ENCODE data around the gene LILRA1. TPM values are rescaled to one million over a fixed set of nuclear protein-coding genes. Genes with fewer than 3 reads are reported as not detected.
"Not testable (repeated sequence)": the region's sequence is repeated elsewhere in the genome, so short reads cannot be mapped to it uniquely, and the experiment has no call there.

Gene LILRA1
- total RNA-seq, 2 experiments from 2014 or later, result not detected

DNA sequence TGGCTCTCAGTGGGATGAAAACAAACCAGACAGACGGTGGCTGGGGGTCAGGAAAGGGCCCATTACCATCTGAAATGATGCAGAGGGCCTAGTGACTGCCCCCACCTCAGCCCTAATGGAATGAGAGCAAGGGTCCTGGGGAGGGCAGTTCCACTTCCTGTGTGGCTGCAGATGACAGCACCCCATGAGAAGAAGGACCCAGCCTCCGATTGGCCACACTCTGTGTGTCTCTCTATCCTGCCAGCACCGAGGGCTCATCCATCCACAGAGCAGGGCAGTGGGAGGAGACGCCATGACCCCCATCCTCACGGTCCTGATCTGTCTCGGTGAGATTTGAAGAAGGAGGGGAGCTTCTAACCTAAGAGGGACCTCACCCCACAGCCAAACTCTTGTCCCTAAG, 37.4 kb downstream of the LILRA1 start:
- no peaks in the 10 kb centered on the region for H3K4me1 Mint-ChIP-seq
- DNase-seq (no peak), ATAC-seq (no peak)
- intact Hi-C loops (cut with DNase I, micrococcal nuclease), result loop anchor here in 1 of 2 experiments (5.0 kb wide), 2 partner anchors 333 to 348 kb away; partner anchors contain the start of gene LILRB2
- H3K4me3 Mint-ChIP-seq, result no peak overlapping the region
- no peaks in the 10 kb centered on the region for H3K9me3 Mint-ChIP-seq (ENCODE audit: low read depth)
- CTCF ChIA-PET, result no interaction called here
- no peak overlapping the region for H3K27ac Mint-ChIP-seq
- H3K36me3 Mint-ChIP-seq (ENCODE audit: low read depth), result no peaks in the 10 kb centered on the region
- POLR2A ChIA-PET, result no interaction called here
- peaks cover 17% of the 10 kb centered on the region for H3K27me3 Mint-ChIP-seq

DNA sequence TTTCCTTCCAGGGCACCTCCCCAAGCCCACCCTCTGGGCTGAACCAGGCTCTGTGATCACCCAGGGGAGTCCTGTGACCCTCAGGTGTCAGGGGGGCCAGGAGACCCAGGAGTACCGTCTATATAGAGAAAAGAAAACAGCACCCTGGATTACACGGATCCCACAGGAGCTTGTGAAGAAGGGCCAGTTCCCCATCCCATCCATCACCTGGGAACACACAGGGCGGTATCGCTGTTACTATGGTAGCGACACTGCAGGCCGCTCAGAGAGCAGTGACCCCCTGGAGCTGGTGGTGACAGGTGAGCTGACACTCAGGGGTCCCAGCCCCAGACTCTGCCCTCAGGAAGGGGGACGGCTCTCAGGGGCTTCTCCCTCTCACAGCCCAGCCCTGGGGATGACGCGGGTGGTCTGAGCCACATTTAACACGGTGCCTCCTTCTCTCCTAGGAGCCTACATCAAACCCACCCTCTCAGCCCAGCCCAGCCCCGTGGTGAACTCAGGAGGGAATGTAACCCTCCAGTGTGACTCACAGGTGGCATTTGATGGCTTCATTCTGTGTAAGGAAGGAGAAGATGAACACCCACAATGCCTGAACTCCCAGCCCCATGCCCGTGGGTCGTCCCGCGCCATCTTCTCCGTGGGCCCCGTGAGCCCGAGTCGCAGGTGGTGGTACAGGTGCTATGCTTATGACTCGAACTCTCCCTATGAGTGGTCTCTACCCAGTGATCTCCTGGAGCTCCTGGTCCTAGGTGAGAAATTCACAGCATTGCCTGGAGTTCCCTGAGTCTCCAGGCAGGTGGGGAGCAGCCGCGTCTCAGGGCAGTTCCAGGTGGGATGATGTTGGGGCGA, 38.3 kb downstream of the LILRA1 start:
- H3K9me3 Mint-ChIP-seq (ENCODE audit: low read depth); H3K27ac Mint-ChIP-seq; H3K36me3 Mint-ChIP-seq (ENCODE audit: low read depth); H3K4me3 Mint-ChIP-seq; DNase-seq; ATAC-seq; POLR2A ChIA-PET; CTCF ChIA-PET; H3K4me1 Mint-ChIP-seq: not testable (repeated sequence)
- peaks cover 14% of the 10 kb centered on the region for H3K27me3 Mint-ChIP-seq
- intact Hi-C loops (cut with DNase I, micrococcal nuclease), result loop anchor here in 1 of 2 experiments (5.0 kb wide), 2 partner anchors 334 to 349 kb away; partner anchors contain the start of gene LILRB2

DNA sequence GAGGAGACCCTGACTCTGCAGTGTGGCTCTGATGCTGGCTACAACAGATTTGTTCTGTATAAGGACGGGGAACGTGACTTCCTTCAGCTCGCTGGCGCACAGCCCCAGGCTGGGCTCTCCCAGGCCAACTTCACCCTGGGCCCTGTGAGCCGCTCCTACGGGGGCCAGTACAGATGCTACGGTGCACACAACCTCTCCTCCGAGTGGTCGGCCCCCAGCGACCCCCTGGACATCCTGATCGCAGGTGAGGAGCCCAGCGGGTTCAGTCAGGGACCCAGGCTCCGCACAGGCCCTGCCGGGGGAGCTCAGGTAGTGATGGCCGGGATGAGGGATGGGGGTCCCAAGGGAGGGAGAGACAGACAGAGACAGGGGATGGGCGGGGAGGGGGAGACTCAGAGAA, 39.1 kb downstream of the LILRA1 start:
- DNase-seq; H3K4me1 Mint-ChIP-seq; POLR2A ChIA-PET; H3K4me3 Mint-ChIP-seq; ATAC-seq; H3K9me3 Mint-ChIP-seq (ENCODE audit: low read depth); CTCF ChIA-PET; H3K27ac Mint-ChIP-seq; H3K36me3 Mint-ChIP-seq (ENCODE audit: low read depth): not testable (repeated sequence)
- peaks cover 13% of the 10 kb centered on the region for H3K27me3 Mint-ChIP-seq
- intact Hi-C loops (cut with DNase I, micrococcal nuclease), result loop anchor here in 1 of 2 experiments (5.0 kb wide), 2 partner anchors 335 to 350 kb away; partner anchors contain the start of gene LILRB2

DNA sequence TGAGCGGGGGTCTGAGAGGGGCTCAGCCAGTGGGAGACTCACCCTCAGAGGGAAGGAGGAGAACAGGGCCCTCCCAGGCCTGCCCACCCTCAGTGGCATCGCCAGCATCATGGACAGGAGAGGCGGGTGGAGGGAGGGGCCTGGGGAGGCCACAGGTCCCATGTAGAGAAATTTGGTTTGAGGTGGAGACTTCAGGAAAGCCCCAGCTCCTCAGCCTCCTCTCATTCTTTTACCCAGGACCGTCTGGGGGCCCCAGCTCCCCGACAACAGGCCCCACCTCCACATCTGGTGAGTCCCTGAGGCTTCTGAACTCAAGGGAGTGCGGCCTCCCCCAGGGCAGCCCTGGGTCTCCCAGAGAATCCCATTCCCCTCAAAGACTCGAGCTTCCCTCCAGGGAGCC, 40.0 kb downstream of the LILRA1 start:
- Mint-ChIP-seq H3K36me3 (ENCODE audit: low read depth) (no peaks in the 10 kb centered on the region), H3K4me3 (no peak overlapping the region), H3K9me3 (ENCODE audit: low read depth) (no peaks in the 10 kb centered on the region), H3K4me1 (no peaks in the 10 kb centered on the region), H3K27ac (no peak overlapping the region), H3K27me3 (peaks cover 12% of the 10 kb centered on the region)
- intact Hi-C loops (cut with DNase I, micrococcal nuclease), result loop anchor here in 1 of 2 experiments (5.0 kb wide), 2 partner anchors 336 to 351 kb away; partner anchors contain the start of gene LILRB2
- DNase-seq (no peak), ATAC-seq (no peak)
- ChIA-PET CTCF (no interaction called here), POLR2A (no interaction called here)

DNA sequence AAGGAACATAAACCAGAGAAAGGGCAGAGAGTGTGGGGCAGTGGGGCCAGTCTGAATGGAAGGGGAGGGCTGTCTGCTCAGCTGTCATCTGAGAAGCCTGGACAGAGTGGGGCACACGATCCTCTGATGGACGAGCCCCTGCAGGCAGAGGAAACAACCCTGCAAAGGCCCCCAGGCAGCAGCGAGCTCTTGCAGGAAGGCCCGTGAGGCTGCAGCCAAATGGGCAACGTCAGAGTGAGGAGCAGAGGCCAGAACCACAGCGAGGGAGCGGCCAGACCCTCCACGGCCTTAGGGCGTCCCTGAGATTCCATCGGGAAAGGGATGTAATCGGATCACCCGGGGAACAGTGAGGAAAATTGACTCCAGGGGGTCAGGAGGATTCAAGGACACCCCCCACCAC, 42.6 kb downstream of the LILRA1 start:
- H3K9me3 Mint-ChIP-seq (ENCODE audit: low read depth); intact Hi-C loops (cut with DNase I, micrococcal nuclease); CTCF ChIA-PET; POLR2A ChIA-PET; H3K27me3 Mint-ChIP-seq; ATAC-seq; H3K4me3 Mint-ChIP-seq; DNase-seq; H3K27ac Mint-ChIP-seq; H3K36me3 Mint-ChIP-seq (ENCODE audit: low read depth); H3K4me1 Mint-ChIP-seq: not testable (repeated sequence)

DNA sequence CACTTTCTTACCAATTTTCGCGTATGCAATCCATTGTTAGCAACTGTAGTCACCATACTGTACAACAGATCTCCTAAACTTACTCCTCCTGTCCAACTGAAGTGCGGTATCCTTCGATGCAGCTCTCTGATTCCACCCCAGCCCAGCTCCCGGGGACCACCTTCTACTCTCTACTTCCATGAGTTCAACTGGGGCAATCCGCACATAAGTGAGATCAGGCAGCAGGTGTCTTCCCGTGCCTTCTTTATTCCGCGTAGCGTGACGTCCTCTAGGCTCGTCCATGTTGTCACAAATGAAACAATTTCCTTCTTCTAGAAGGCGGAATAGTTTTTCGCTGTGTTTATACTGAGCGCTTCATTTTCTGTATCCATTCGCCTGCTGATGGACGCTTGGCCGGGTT, 45.3 kb downstream of the LILRA1 start:
- Mint-ChIP-seq H3K27ac (no peak overlapping the region), H3K4me3 (no peak overlapping the region), H3K9me3 (ENCODE audit: low read depth) (no peaks in the 10 kb centered on the region), H3K27me3 (peaks cover 10% of the 10 kb centered on the region), H3K4me1 (no peaks in the 10 kb centered on the region), H3K36me3 (ENCODE audit: low read depth) (no peaks in the 10 kb centered on the region)
- ChIA-PET POLR2A (no interaction called here), CTCF (interaction anchor here (1.5 kb wide), 1 partner anchor 15 kb away, joined by 5 read pairs; no protein-coding TSS in a partner anchor)
- intact Hi-C loops (cut with DNase I, micrococcal nuclease), result no loop called here
- DNase-seq (no peak), ATAC-seq (no peak)

DNA sequence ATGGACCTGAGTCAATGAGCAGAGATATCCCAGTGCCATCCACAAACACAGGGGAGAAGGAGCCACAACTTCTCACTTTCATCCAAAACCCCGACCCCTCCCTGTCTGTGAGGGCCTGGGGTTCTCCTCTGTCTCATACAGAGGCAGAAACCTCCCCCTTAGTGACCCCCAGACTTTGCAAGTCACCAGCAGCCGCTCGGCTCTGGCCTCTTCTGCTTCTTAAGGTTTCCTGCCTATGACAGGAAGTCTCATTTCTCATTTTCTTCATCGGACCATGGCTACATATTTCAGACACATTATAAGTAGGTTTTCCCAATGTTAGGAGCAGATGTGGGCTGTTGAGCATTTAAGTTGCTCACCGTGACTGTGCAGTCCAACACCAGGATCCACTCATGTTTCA, 49.5 kb downstream of the LILRA1 start:
- POLR2A ChIA-PET; H3K9me3 Mint-ChIP-seq (ENCODE audit: low read depth); DNase-seq; H3K4me1 Mint-ChIP-seq; intact Hi-C loops (cut with DNase I, micrococcal nuclease); H3K36me3 Mint-ChIP-seq (ENCODE audit: low read depth); CTCF ChIA-PET; H3K27ac Mint-ChIP-seq; H3K4me3 Mint-ChIP-seq; ATAC-seq: not testable (repeated sequence)
- peaks cover 14% of the 10 kb centered on the region for H3K27me3 Mint-ChIP-seq

DNA sequence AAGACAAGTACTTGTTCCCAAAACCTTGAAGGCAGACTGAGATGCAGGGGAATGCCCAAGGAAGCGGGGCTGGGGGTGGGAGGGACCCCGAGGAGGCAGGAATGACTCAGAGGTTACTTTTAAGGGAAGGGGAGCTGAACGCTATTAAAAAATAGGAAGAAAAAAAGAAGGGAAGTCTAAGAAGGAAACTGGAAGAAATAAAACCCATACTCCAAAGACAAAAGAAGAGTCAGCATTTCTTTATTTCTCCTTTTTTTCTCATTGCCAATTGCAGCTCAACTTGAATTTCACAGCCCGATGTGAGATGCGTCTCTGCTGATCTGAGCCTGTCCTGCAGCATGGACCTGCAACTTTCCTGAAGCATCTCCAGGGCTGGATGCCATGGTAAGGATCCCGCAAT, 50.2 kb downstream of the LILRA1 start:
- H3K27me3 Mint-ChIP-seq, result peaks cover 19% of the 10 kb centered on the region
- H3K4me3 Mint-ChIP-seq; intact Hi-C loops (cut with DNase I, micrococcal nuclease); H3K9me3 Mint-ChIP-seq (ENCODE audit: low read depth); H3K27ac Mint-ChIP-seq; H3K36me3 Mint-ChIP-seq (ENCODE audit: low read depth); H3K4me1 Mint-ChIP-seq; CTCF ChIA-PET; ATAC-seq; DNase-seq; POLR2A ChIA-PET: not testable (repeated sequence)

DNA sequence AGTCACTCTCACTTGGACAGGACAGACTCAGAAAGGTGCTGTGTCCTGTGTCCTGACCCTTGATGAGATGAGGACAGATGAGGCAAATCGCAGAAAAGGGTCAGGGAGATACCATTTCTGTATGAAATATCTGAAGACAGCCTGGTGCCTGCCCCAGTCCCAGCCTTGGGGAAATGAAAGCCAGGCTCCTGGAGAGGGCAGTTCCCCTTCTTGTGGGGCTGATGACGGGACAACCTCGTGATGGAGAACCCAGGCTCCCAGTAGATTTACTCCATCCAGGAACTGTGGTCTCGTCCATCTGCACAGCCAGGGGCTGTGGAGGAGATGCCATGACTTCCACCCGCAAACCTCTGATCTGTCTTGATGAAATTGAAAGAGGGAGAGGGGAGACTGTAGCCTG, 50.6 kb downstream of the LILRA1 start:
- no peaks in the 10 kb centered on the region for H3K9me3 Mint-ChIP-seq (ENCODE audit: low read depth)
- no peaks in the 10 kb centered on the region for H3K4me1 Mint-ChIP-seq
- intact Hi-C loops (cut with DNase I, micrococcal nuclease), result no loop called here
- ChIA-PET CTCF (no interaction called here), POLR2A (no interaction called here)
- peaks cover 19% of the 10 kb centered on the region for H3K27me3 Mint-ChIP-seq
- H3K27ac Mint-ChIP-seq, result no peak overlapping the region
- H3K36me3 Mint-ChIP-seq (ENCODE audit: low read depth), result no peaks in the 10 kb centered on the region
- no peak overlapping the region for H3K4me3 Mint-ChIP-seq
- DNase-seq (no peak), ATAC-seq (no peak)

DNA sequence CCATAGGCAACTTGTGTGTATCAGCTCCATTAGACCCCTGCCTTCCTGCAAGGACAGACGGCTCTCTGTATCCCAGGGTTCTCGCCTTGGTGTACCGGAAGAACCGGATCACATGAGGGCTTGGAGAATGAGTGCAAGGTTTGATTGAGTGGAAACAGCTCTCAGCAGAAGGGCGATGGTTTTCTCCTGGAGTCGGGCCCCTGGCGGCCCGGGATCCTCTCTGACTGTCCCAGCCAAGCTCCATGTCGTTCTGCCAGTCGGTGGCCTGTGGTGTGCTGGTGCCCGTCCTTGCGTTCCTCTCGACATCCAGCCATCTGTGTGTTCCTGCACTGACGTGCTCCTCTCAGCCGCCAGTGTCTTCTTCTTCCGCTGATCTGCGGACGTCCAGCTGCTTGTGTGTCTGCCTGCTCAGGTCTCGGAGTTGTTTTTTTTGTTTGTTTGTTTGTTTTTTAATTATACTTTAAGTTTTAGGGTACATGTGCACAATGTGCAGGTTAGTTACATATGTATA, 53.0 kb downstream of the LILRA1 start:
- peaks cover 14% of the 10 kb centered on the region for H3K27me3 Mint-ChIP-seq
- DNase-seq, result no peak
- H3K9me3 Mint-ChIP-seq (ENCODE audit: low read depth), result no peaks in the 10 kb centered on the region
- ChIA-PET POLR2A (no interaction called here), CTCF (no interaction called here)
- intact Hi-C loops (cut with DNase I, micrococcal nuclease), result no loop called here
- no peak overlapping the region for H3K4me3 Mint-ChIP-seq
- ATAC-seq, result no peak
- no peaks in the 10 kb centered on the region for H3K4me1 Mint-ChIP-seq
- H3K27ac Mint-ChIP-seq, result no peak overlapping the region
- no peaks in the 10 kb centered on the region for H3K36me3 Mint-ChIP-seq (ENCODE audit: low read depth)

DNA sequence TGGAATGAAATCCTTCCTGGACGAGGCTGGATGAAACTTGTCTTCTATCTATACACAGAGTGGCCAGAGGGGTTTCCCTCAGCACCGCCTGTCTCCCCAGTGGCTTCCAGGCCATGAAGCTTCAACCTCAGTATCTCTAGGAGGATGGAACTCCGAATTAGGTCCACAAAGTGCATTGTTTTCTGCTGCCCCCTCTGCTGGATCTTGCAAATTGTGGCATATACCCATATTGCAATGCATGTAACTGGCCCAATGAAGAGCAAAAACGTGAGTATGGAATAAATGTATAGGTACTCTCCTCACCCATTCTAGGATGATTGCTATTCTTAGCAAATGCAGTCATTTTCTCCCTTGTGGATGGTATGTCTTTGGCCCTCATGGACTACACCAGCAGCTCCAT, 54.7 kb downstream of the LILRA1 start:
- DNase-seq (no peak), ATAC-seq (no peak)
- H3K27ac Mint-ChIP-seq, result no peak overlapping the region
- H3K27me3 Mint-ChIP-seq, result peaks cover 13% of the 10 kb centered on the region
- intact Hi-C loops (cut with DNase I, micrococcal nuclease), result no loop called here
- H3K4me3 Mint-ChIP-seq, result no peak overlapping the region
- CTCF ChIA-PET, result no interaction called here
- H3K36me3 Mint-ChIP-seq (ENCODE audit: low read depth), result no peaks in the 10 kb centered on the region
- H3K4me1 Mint-ChIP-seq, result no peaks in the 10 kb centered on the region
- POLR2A ChIA-PET, result no interaction called here
- H3K9me3 Mint-ChIP-seq (ENCODE audit: low read depth), result no peaks in the 10 kb centered on the region

DNA sequence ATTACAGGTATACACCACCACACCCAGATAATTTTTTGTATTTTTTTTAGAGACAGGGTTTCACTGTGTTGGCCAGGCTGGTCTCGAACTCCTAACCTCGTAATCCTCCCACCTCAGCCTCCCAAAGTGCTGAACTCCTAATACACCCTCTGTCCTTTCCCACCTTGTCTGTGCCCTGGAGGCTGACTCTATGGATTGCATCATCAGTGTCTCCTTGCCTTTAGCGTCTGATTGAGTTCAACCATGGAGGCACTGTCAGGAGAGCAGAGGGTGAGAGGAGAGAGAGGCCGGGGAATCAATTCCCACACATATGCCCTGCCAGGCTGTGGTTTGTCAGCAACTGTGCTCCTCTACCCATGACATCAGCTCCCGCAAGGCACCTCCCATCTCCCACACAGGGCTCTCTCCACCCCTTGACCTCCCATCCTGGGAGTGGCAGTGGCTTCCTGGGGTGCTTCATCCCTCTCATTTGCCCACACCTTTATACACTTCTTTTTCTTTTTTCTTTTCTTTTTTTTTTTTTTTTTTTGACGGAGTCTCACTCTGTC, 56.8 kb downstream of the LILRA1 start:
- Mint-ChIP-seq H3K9me3 (ENCODE audit: low read depth) (no peaks in the 10 kb centered on the region), H3K4me3 (no peak overlapping the region), H3K36me3 (ENCODE audit: low read depth) (no peaks in the 10 kb centered on the region), H3K4me1 (no peaks in the 10 kb centered on the region), H3K27ac (no peak overlapping the region), H3K27me3 (peaks cover 13% of the 10 kb centered on the region)
- DNase-seq, result no peak
- intact Hi-C loops (cut with DNase I, micrococcal nuclease), result loop anchor here in 1 of 2 experiments (5.0 kb wide), 1 partner anchor 512 kb away; no protein-coding TSS in a partner anchor
- CTCF ChIA-PET, result no interaction called here
- ATAC-seq, result no peak
- POLR2A ChIA-PET, result no interaction called here
